Measurements from ENCODE around the gene GNB3. TPM values are rescaled to one million over a fixed set of nuclear protein-coding genes. Genes with fewer than 3 reads are reported as not detected.
A peak's percentile ranks its signal among the peaks of the same experiment; 100 is the strongest.
"Not testable (repeated sequence)": the region's sequence is repeated elsewhere in the genome, so short reads cannot be mapped to it uniquely, and the experiment has no call there.

The GNB3 gene
- total RNA-seq, 1 experiment from 2014 or later: 1.4 TPM

- no peak for DNase-seq (ENCODE audit: low read depth)
These were observed 42.5 kb downstream of the GNB3 start for GRCh38 chr12:6883252-6883651.

GRCh38 chr12:6883683-6884082, 43.0 kb downstream of the GNB3 start:
- no peak for DNase-seq (ENCODE audit: low read depth)

GRCh38 chr12:6884539-6884938, 43.8 kb downstream of the GNB3 start:
- DNase-seq (ENCODE audit: low read depth): no peak

GRCh38 chr12:6886206-6886999, 45.7 kb downstream of the GNB3 start:
- DNase-seq (ENCODE audit: low read depth): not testable (repeated sequence)

GRCh38 chr12:6887460-6887859, 46.7 kb downstream of the GNB3 start:
- no peak for DNase-seq (ENCODE audit: low read depth)

GRCh38 chr12:6888360-6888759, 47.6 kb downstream of the GNB3 start:
- no peak for DNase-seq (ENCODE audit: low read depth)

GRCh38 chr12:6888794-6889193, 48.1 kb downstream of the GNB3 start:
- DNase-seq (ENCODE audit: low read depth): not testable (repeated sequence)

GRCh38 chr12:6889775-6890573, 49.2 kb downstream of the GNB3 start:
- not testable (repeated sequence) for DNase-seq (ENCODE audit: low read depth)

- DNase-seq (ENCODE audit: low read depth): peak; percentile 99
These were observed 50.3 kb downstream of the GNB3 start for GRCh38 chr12:6890789-6891645.

- no peak for DNase-seq (ENCODE audit: low read depth)
These were observed 50.9 kb downstream of the GNB3 start for GRCh38 chr12:6891646-6892001.

- not testable (repeated sequence) for DNase-seq (ENCODE audit: low read depth)
These were observed 52.0 kb downstream of the GNB3 start for GRCh38 chr12:6892683-6893082.

- no peak for DNase-seq (ENCODE audit: low read depth)
These were observed 53.6 kb downstream of the GNB3 start for GRCh38 chr12:6894321-6894720.

Other genes starting within 250 kb of the GNB3 start
- gene CHD4, start 233.5 kb upstream of the GNB3 start, total RNA-seq (2014; rRNA removed; shearing (Covaris generic)): 330 and 358 TPM in 2 replicates
- 0.86 TPM in 1 of 2 replicates, not detected in the other for gene LPAR5, start 205.0 kb upstream of the GNB3 start, total RNA-seq (2014; rRNA removed; shearing (Covaris generic))
- gene ACRBP, start 193.5 kb upstream of the GNB3 start, total RNA-seq (2014; rRNA removed; shearing (Covaris generic)): not detected in 2 replicates
- 23.4 and 28.0 TPM in 2 replicates for gene ING4, start 177.8 kb upstream of the GNB3 start, total RNA-seq (2014; rRNA removed; shearing (Covaris generic))
- gene ZNF384, start 151.6 kb upstream of the GNB3 start, total RNA-seq (2014; rRNA removed; shearing (Covaris generic)): 15.9 and 21.8 TPM in 2 replicates
- gene PIANP, start 140.1 kb upstream of the GNB3 start, total RNA-seq (2014; rRNA removed; shearing (Covaris generic)): 0.06 TPM in 1 of 2 replicates, not detected in the other
- 88.4 and 96.6 TPM in 2 replicates for gene COPS7A, start 116.9 kb upstream of the GNB3 start, total RNA-seq (2014; rRNA removed; shearing (Covaris generic))
- gene MLF2, start 87.8 kb upstream of the GNB3 start, total RNA-seq (2014; rRNA removed; shearing (Covaris generic)): 226 and 233 TPM in 2 replicates
- 196 and 217 TPM in 2 replicates for gene PTMS, start 74.6 kb upstream of the GNB3 start, total RNA-seq (2014; rRNA removed; shearing (Covaris generic))
- 0.33 TPM in 1 of 2 replicates, not detected in the other for gene LAG3, start 68.4 kb upstream of the GNB3 start, total RNA-seq (2014; rRNA removed; shearing (Covaris generic))
- gene CD4, start 51.4 kb upstream of the GNB3 start, total RNA-seq (2014; rRNA removed; shearing (Covaris generic)): not detected in 2 replicates
- 0.74 and 0.92 TPM in 2 replicates for gene GPR162, start 19.1 kb upstream of the GNB3 start, total RNA-seq (2014; rRNA removed; shearing (Covaris generic))
- 24.1 and 24.8 TPM in 2 replicates for gene P3H3, start 12.5 kb upstream of the GNB3 start, total RNA-seq (2014; rRNA removed; shearing (Covaris generic))
- 107 TPM in 2 replicates for gene CDCA3, start 10.4 kb downstream of the GNB3 start, total RNA-seq (2014; rRNA removed; shearing (Covaris generic))
- 134 and 140 TPM in 2 replicates for gene USP5, start 11.2 kb downstream of the GNB3 start, total RNA-seq (2014; rRNA removed; shearing (Covaris generic))
- gene TPI1, start 26.6 kb downstream of the GNB3 start, total RNA-seq (2014; rRNA removed; shearing (Covaris generic)): 1,485 and 1,599 TPM in 2 replicates
- 2.9 and 8.3 TPM in 2 replicates for gene SPSB2, start 32.4 kb downstream of the GNB3 start, total RNA-seq (2014; rRNA removed; shearing (Covaris generic))
- 7.0 and 16.1 TPM in 2 replicates for gene LRRC23, start 63.9 kb downstream of the GNB3 start, total RNA-seq (2014; rRNA removed; shearing (Covaris generic))
- 9.0 and 13.4 TPM in 2 replicates for gene ENO2, start 73.7 kb downstream of the GNB3 start, total RNA-seq (2014; rRNA removed; shearing (Covaris generic))
- gene ATN1, start 87.0 kb downstream of the GNB3 start, total RNA-seq (2014; rRNA removed; shearing (Covaris generic)): 3.3 and 5.4 TPM in 2 replicates
- not detected in 2 replicates for gene RNU7-1, start 102.9 kb downstream of the GNB3 start, total RNA-seq (2014; rRNA removed; shearing (Covaris generic))
- 216 and 272 TPM in 2 replicates for gene C12orf57, start 103.1 kb downstream of the GNB3 start, total RNA-seq (2014; rRNA removed; shearing (Covaris generic))
- not detected in 2 replicates for gene PTPN6, start 110.4 kb downstream of the GNB3 start, total RNA-seq (2014; rRNA removed; shearing (Covaris generic))
- 423 and 482 TPM in 2 replicates for gene PHB2, start 129.7 kb downstream of the GNB3 start, total RNA-seq (2014; rRNA removed; shearing (Covaris generic))
- gene EMG1, start 130.0 kb downstream of the GNB3 start, total RNA-seq (2014; rRNA removed; shearing (Covaris generic)): 133 and 151 TPM in 2 replicates
- gene LPCAT3, start 177.6 kb downstream of the GNB3 start, total RNA-seq (2014; rRNA removed; shearing (Covaris generic)): 9.7 and 13.7 TPM in 2 replicates
- 5.5 and 5.7 TPM in 2 replicates for gene C1S, start 219.8 kb downstream of the GNB3 start, total RNA-seq (2014; rRNA removed; shearing (Covaris generic))